ENCODE data around the gene ALAS1.

DNA sequence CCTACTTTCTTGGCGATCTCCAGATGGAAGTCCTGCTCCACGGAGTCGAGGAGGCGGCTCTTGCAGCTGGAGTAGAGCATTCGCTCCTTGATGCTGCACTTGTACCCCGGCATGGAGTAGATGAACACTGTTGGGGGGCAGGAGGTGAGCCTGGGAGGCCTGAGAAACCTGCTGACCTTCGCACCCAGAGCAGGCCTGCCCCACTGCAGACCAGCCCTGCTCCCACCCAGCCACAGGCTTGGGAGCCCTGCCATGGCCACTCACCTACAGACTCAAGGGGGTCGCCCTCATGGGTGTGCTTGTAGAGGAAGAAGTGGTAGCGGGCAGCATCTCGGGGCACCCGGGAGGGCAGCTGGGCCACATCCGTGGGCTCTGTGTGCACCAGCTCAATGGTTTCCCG is 31.7 kb downstream of the ALAS1 start:
- TF ChIP-seq, protein P1, sequence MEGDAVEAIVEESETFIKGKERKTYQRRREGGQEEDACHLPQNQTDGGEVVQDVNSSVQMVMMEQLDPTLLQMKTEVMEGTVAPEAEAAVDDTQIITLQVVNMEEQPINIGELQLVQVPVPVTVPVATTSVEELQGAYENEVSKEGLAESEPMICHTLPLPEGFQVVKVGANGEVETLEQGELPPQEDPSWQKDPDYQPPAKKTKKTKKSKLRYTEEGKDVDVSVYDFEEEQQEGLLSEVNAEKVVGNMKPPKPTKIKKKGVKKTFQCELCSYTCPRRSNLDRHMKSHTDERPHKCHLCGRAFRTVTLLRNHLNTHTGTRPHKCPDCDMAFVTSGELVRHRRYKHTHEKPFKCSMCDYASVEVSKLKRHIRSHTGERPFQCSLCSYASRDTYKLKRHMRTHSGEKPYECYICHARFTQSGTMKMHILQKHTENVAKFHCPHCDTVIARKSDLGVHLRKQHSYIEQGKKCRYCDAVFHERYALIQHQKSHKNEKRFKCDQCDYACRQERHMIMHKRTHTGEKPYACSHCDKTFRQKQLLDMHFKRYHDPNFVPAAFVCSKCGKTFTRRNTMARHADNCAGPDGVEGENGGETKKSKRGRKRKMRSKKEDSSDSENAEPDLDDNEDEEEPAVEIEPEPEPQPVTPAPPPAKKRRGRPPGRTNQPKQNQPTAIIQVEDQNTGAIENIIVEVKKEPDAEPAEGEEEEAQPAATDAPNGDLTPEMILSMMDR (IDR thresholded peaks at IDR 0.05; ENCODE audit: insufficient read depth, low read depth, low read length): no peak
- TF ChIP-seq EZH2 (IDR thresholded peaks at IDR 0.05; ENCODE audit: insufficient read depth, low read length): no peak
